GM06990 (cell line): ENCODE results near the gene MUC3A.

ENCODE experiments used
- DNase-seq: peaks from one replicate; pipeline ENCODE4 v3.0.0-alpha.2; 2011; ENCODE audit not compliant: insufficient read length; ENCODE audit errors: extremely low read depth
- H3K27me3 ChIP-seq: replicated peaks from 2 replicates; pipeline ENCODE4 v1.6.0; 2011; ENCODE audit warnings: low read length; ENCODE audit not compliant: control insufficient read depth, insufficient read depth
- H3K36me3 ChIP-seq: 2 replicates; pipeline ENCODE4 v1.5.1; 2011; ENCODE audit warnings: low read length; ENCODE audit not compliant: control insufficient read depth, insufficient read depth
- H3K4me3 ChIP-seq: replicated peaks from 2 replicates; pipeline ENCODE4 v1.5.1; 2011; ENCODE audit warnings: low read depth, mild to moderate bottlenecking, control low read depth, low read length
- TF ChIP-seq, protein P1 (sequence below): IDR thresholded peaks from 2 replicates; pipeline ENCODE4 v1.5.1; 2011; ENCODE audit warnings: low read length, control low read depth, mild to moderate bottlenecking, inconsistent platforms; ENCODE audit not compliant: insufficient read depth, poor library complexity, severe bottlenecking

The MUC3A gene

DNA sequence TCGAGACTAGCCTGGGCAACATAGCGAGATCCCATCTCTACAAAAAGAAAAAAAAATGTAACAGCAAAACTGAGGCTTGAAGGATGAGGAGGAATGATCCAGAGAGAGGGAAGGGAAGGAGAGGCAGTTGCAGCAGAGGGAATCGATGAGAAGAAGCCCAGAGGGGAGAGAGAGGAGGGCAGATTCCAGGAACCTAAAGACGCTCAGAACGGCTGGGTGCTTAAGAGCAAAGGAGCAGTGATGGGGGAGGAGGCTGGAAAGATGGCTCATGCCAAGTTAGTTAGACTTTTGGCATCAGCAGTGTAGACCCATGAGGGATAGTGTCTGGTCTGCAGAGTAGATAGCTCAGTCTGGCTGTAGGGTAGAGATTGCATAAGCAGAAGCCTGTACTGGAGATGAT is 60.3 kb downstream of the MUC3A start:
- Histone ChIP-seq H3K4me3 (no peak overlapping the region), H3K27me3 (no peaks in the 10 kb centered on the region), H3K36me3 (peaks cover 5% of the 10 kb centered on the region)
- no peak for DNase-seq
- TF ChIP-seq, protein P1, sequence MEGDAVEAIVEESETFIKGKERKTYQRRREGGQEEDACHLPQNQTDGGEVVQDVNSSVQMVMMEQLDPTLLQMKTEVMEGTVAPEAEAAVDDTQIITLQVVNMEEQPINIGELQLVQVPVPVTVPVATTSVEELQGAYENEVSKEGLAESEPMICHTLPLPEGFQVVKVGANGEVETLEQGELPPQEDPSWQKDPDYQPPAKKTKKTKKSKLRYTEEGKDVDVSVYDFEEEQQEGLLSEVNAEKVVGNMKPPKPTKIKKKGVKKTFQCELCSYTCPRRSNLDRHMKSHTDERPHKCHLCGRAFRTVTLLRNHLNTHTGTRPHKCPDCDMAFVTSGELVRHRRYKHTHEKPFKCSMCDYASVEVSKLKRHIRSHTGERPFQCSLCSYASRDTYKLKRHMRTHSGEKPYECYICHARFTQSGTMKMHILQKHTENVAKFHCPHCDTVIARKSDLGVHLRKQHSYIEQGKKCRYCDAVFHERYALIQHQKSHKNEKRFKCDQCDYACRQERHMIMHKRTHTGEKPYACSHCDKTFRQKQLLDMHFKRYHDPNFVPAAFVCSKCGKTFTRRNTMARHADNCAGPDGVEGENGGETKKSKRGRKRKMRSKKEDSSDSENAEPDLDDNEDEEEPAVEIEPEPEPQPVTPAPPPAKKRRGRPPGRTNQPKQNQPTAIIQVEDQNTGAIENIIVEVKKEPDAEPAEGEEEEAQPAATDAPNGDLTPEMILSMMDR: no peak

GRCh38 chr7:101012931-101013330 is 63.6 kb downstream of the MUC3A start:
- Histone ChIP-seq H3K27me3 (no peaks in the 10 kb centered on the region), H3K36me3 (peaks cover 9% of the 10 kb centered on the region)

GRCh38 chr7:101015626-101016025 is 66.3 kb downstream of the MUC3A start:
- Histone ChIP-seq H3K4me3 (no peak overlapping the region), H3K36me3 (peaks cover 9% of the 10 kb centered on the region), H3K27me3 (no peaks in the 10 kb centered on the region)
- TF ChIP-seq, protein P1: no peak
- no peak for DNase-seq

More at GRCh38 chr7:101012931-101013330, 63.6 kb downstream of the MUC3A start:
- no peak for DNase-seq
- TF ChIP-seq, protein P1: no peak
- no peak overlapping the region for H3K4me3 ChIP-seq

GRCh38 chr7:101017064-101017777 is 67.9 kb downstream of the MUC3A start:
- H3K36me3 ChIP-seq: peaks cover 6% of the 10 kb centered on the region
- TF ChIP-seq, protein P1: no peak
- no peaks in the 10 kb centered on the region for H3K27me3 ChIP-seq
- peak overlapping the region; percentile 85 for H3K4me3 ChIP-seq
- peak; percentile 64 for DNase-seq
